HEK293T (cell line): ENCODE data around the gene HSD3B1.
"Not testable (repeated sequence)": the region's sequence is repeated elsewhere in the genome, so short reads cannot be mapped to it uniquely, and the experiment has no call there.

ENCODE experiments used
- CTCF ChIA-PET: fragments of 350-600 bp; formaldehyde crosslinking; extraction: SDS; loops from one replicate; lab custom pipeline; 2021; ENCODE audit warnings: antibody characterized with exemption, inconsistent platforms; lab: Yijun Ruan, JAX
- POLR2A ChIA-PET: fragments of 350-600 bp; formaldehyde crosslinking; extraction: SDS; loops from one replicate; lab custom pipeline; 2020; ENCODE audit warnings: antibody characterized with exemption, inconsistent platforms; lab: Yijun Ruan, JAX
- DNase-seq: peaks from one replicate; pipeline ENCODE4 v3.0.0; 2012; ENCODE audit warnings: mixed read lengths; ENCODE audit errors: extremely low spot score
- ARNT ChIP-seq: fragments of 450-650 bp; IDR thresholded peaks from 2 replicates; pipeline ENCODE4 v1.6.1; 2017; ENCODE audit warnings: mild to moderate bottlenecking
- BHLHE40 ChIP-seq: fragments of 450-650 bp; IDR thresholded peaks from 2 replicates; pipeline ENCODE4 v1.6.1; 2016; ENCODE audit warnings: mild to moderate bottlenecking, moderate library complexity, borderline replicate concordance
- CTBP1 ChIP-seq: fragments of 450-650 bp; IDR thresholded peaks from 2 replicates; pipeline ENCODE4 v1.6.1; 2016; ENCODE audit warnings: borderline replicate concordance
- ELF4 ChIP-seq: fragments of 450-650 bp; IDR thresholded peaks from 2 replicates; pipeline ENCODE4 v1.6.1; 2017; ENCODE audit warnings: antibody characterized with exemption
- FOXA1 ChIP-seq: fragments of 450-650 bp; IDR thresholded peaks from 2 replicates; pipeline ENCODE4 v1.6.1; 2016; ENCODE audit warnings: mild to moderate bottlenecking
- FOXK2 ChIP-seq: fragments of 450-650 bp; IDR thresholded peaks from 2 replicates; pipeline ENCODE4 v1.6.1; 2016; ENCODE audit warnings: mild to moderate bottlenecking
- FOXM1 ChIP-seq: fragments of 450-650 bp; IDR thresholded peaks from 2 replicates; pipeline ENCODE4 v1.6.1; 2017; ENCODE audit warnings: mild to moderate bottlenecking, borderline replicate concordance
- HDGF ChIP-seq: fragments of 450-650 bp; IDR thresholded peaks from 2 replicates; pipeline ENCODE4 v1.6.1; 2017; ENCODE audit warnings: antibody characterized with exemption, borderline replicate concordance
- L3MBTL2 ChIP-seq: fragments of 450-650 bp; conservative IDR thresholded peaks from 2 replicates; pipeline ENCODE4 v1.6.1; 2016; ENCODE audit warnings: mild to moderate bottlenecking
- LEF1 ChIP-seq: fragments of 450-650 bp; IDR thresholded peaks from 2 replicates; pipeline ENCODE4 v1.6.1; 2017; ENCODE audit warnings: mild to moderate bottlenecking, borderline replicate concordance
- NFRKB ChIP-seq: fragments of 450-650 bp; IDR thresholded peaks from 2 replicates; pipeline ENCODE4 v1.6.1; 2016; ENCODE audit warnings: mild to moderate bottlenecking, moderate library complexity
- SP1 ChIP-seq: fragments of 450-650 bp; IDR thresholded peaks from 2 replicates; pipeline ENCODE4 v1.6.1; 2017
- SUZ12 ChIP-seq: fragments of 450-650 bp; IDR thresholded peaks from 2 replicates; pipeline ENCODE4 v1.6.1; 2016; ENCODE audit warnings: mild to moderate bottlenecking
- TARDBP ChIP-seq: fragments of 450-650 bp; IDR thresholded peaks from 2 replicates; pipeline ENCODE4 v1.6.1; 2016
- ZNF384 ChIP-seq: fragments of 450-650 bp; IDR thresholded peaks from 2 replicates; pipeline ENCODE4 v1.6.1; 2016
- TF ChIP-seq, protein P1 (sequence below): fragments of 450-650 bp; IDR thresholded peaks from 2 replicates; pipeline ENCODE4 v1.6.1; 2016

Gene HSD3B1

DNA sequence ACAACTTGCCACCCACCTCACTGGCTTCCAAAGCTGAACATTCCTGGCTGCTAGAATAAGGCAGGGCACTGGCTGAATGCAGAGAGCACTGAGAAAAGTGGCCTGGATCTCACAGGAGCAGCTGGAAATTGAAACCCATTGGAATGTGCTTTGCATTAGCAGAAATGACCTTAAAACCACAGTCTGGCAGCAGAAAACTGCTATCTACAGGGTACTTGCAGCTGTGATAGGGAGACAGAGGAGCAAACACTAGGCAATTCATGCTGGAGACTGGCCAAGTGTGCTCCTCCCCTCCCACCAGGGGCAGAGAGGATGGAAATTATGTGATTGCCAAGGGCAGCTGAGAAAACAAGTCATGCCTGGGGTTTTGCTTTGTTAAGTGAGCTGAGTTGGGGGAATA is 47.2 kb downstream of the HSD3B1 start:
- ChIA-PET CTCF (interaction anchor here (0.6 kb wide), 1 partner anchor 182 kb away, joined by 4 read pairs; no protein-coding TSS in a partner anchor), POLR2A (no interaction called here)
- TF ChIP-seq LEF1: no peak
- TF ChIP-seq HDGF: no peak
- no peak for TF ChIP-seq NFRKB
- no peak for TF ChIP-seq CTBP1
- TF ChIP-seq SP1: no peak
- TF ChIP-seq FOXM1: no peak
- no peak for TF ChIP-seq FOXA1
- no peak for TF ChIP-seq ELF4
- no peak for TF ChIP-seq SUZ12
- TF ChIP-seq L3MBTL2: no peak
- no peak for TF ChIP-seq TARDBP
- no peak for TF ChIP-seq ZNF384
- TF ChIP-seq, protein P1, sequence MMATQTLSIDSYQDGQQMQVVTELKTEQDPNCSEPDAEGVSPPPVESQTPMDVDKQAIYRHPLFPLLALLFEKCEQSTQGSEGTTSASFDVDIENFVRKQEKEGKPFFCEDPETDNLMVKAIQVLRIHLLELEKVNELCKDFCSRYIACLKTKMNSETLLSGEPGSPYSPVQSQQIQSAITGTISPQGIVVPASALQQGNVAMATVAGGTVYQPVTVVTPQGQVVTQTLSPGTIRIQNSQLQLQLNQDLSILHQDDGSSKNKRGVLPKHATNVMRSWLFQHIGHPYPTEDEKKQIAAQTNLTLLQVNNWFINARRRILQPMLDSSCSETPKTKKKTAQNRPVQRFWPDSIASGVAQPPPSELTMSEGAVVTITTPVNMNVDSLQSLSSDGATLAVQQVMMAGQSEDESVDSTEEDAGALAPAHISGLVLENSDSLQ: no peak
- no peak for TF ChIP-seq ARNT
- TF ChIP-seq FOXK2: no peak
- no peak for TF ChIP-seq BHLHE40
- no peak for DNase-seq

DNA sequence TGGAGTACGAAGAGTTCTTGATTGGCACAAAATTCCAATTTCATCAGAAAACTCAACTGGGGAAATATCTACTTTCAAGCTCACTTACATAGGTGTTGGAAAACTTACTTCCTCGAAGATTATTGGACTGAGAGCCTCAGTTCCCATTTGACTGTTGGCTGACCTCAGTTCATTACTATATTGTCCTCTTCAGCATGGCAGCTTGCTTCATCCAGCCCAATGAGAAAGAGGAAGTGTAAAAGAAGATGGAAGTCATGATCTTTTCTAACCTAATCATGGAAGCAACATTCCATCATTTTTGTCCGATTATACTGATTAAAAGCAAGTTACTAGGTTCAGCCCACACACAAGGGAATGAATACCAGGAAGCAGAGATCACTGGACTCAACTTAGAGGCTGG is 49.4 kb downstream of the HSD3B1 start:
- DNase-seq: no peak
- TF ChIP-seq HDGF: no peak
- ChIA-PET CTCF (no interaction called here), POLR2A (no interaction called here)

DNA sequence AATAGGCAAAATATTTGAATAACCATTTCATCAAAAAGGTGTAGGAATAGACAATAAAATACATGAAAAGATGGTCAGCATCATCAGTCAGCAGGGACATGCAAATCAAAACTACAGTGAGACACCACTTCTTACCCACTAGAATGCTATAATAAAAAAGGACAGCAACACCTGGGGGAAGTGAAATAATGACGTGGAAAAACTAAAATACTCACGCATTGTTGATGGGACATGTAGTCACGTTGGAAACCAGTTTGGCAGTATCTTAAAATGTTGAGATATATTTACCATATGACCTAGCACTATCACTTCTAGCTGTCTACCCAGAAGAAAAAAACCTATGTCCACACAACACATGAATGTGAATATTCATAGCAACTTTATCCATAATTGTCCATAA is 53.4 kb downstream of the HSD3B1 start:
- CTCF ChIA-PET, POLR2A ChIA-PET, DNase-seq: not testable (repeated sequence)

DNA sequence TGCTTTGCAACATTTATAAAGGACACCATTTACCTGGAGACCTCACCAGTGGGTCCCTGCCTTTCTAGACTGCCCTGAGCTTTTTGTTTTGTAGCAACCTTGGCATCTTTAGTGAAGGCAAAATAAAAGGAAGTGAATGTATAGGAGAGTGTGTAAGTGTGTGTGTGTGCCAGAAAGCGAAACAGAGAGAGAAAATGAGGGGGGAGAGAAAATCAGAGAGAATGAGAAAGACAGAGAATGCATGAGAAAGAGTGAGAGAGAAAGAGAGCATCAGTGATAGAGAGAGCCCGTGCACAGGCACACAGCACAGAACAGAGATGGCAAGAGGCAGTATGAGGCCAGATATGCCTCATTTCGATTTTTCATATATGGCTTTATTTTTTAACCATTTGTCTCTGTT is 57.5 kb downstream of the HSD3B1 start:
- CTCF ChIA-PET: no interaction called here
- DNase-seq: no peak
- no peak for TF ChIP-seq ZNF384
- TF ChIP-seq CTBP1: no peak
- no peak for TF ChIP-seq FOXK2
- no peak for TF ChIP-seq ARNT
- no peak for TF ChIP-seq ELF4
- no peak for TF ChIP-seq SP1
- TF ChIP-seq SUZ12: no peak
- TF ChIP-seq HDGF: no peak
- no peak for TF ChIP-seq TARDBP
- TF ChIP-seq FOXA1: no peak
- TF ChIP-seq L3MBTL2: no peak
- no peak for TF ChIP-seq BHLHE40
- TF ChIP-seq LEF1: no peak
- no peak for TF ChIP-seq NFRKB
- TF ChIP-seq, protein P1: no peak
- TF ChIP-seq FOXM1: no peak
- POLR2A ChIA-PET: no interaction called here
